OCI-LY7 (cell line): ENCODE measurements around the gene MEOX1. TPM values are rescaled to one million over a fixed set of nuclear protein-coding genes. Genes with fewer than 3 reads are reported as not detected.

Experiments used
- BruUV-seq: library from RNA; stranded (reverse); fragments of 400-500 nt; replicated peaks from 2 replicates; lab custom pipeline; 2021; lab: Mats Ljungman, UMichigan
- CTCF ChIA-PET: fragments of 300-600 bp; sonication (Branson Sonifier 250); formaldehyde crosslinking; loops from one replicate; lab custom pipeline; 2022; ENCODE audit warnings: antibody characterized with exemption; ENCODE audit not compliant: unreplicated experiment; lab: Charles Lee
- POLR2A ChIA-PET: fragments of 300-600 bp; sonication (Branson Sonifier 250); formaldehyde crosslinking; loops from one replicate; lab custom pipeline; 2022; ENCODE audit warnings: antibody characterized with exemption; lab: Charles Lee
- DNase-seq: peaks from one replicate; pipeline ENCODE4 v3.0.0-alpha.2; 2015; ENCODE audit warnings: low spot score
- H2AFZ ChIP-seq: fragments of 200-600 bp; sonication (generic), shearing (Covaris generic); 2 replicates; pipeline ENCODE4 v1.6.1; 2014; ENCODE audit warnings: mild to moderate bottlenecking, antibody characterized with exemption, low read length, moderate library complexity
- H3K27ac ChIP-seq: fragments of 200-600 bp; sonication (generic); 2 replicates; pipeline ENCODE4 v1.5.1; 2014; ENCODE audit warnings: mixed run types, low read depth, mild to moderate bottlenecking, moderate library complexity, low read length, inconsistent platforms; ENCODE audit not compliant: poor library complexity, severe bottlenecking
- H3K36me3 ChIP-seq: fragments of 200-600 bp; sonication (generic); 2 replicates; pipeline ENCODE4 v1.6.1; 2014; ENCODE audit warnings: mild to moderate bottlenecking, antibody characterized with exemption, low read length, moderate library complexity, mixed read lengths; ENCODE audit not compliant: insufficient read depth
- H3K4me1 ChIP-seq: fragments of 200-600 bp; sonication (generic); 2 replicates; pipeline ENCODE4 v1.5.1; 2014; ENCODE audit warnings: mild to moderate bottlenecking, low read length; ENCODE audit not compliant: insufficient read depth, poor library complexity, severe bottlenecking
- H3K4me2 ChIP-seq: fragments of 200-600 bp; sonication (generic); 2 replicates; pipeline ENCODE4 v1.6.1; 2014; ENCODE audit warnings: mild to moderate bottlenecking, low read length
- H3K4me3 ChIP-seq: fragments of 200-600 bp; sonication (generic); 2 replicates; pipeline ENCODE4 v1.5.1; 2014; ENCODE audit warnings: mild to moderate bottlenecking, low read depth, low read length; ENCODE audit not compliant: poor library complexity, severe bottlenecking
- H3K79me2 ChIP-seq: fragments of 200-600 bp; sonication (generic); 2 replicates; pipeline ENCODE4 v1.6.1; 2016; ENCODE audit warnings: low read depth, mild to moderate bottlenecking, low read length, moderate library complexity, mixed read lengths; ENCODE audit not compliant: insufficient read depth
- H3K9me2 ChIP-seq: fragments of 200-600 bp; sonication (generic); 2 replicates; pipeline ENCODE4 v1.6.1; 2016; ENCODE audit warnings: mild to moderate bottlenecking, low read length, mixed read lengths; ENCODE audit not compliant: insufficient read depth
- H3K9me3 ChIP-seq: fragments of 200-600 bp; sonication (generic); 2 replicates; pipeline ENCODE4 v1.6.1; 2014; ENCODE audit warnings: mild to moderate bottlenecking, mixed run types, low read length, mixed read lengths
- H4K20me1 ChIP-seq: fragments of 200-600 bp; sonication (generic); 2 replicates; pipeline ENCODE4 v1.6.1; 2014; ENCODE audit warnings: mild to moderate bottlenecking, antibody characterized with exemption, low read length, moderate library complexity, mixed read lengths; ENCODE audit not compliant: insufficient read depth
- CTCF ChIP-seq: fragments of 200-600 bp; sonication (generic); conservative IDR thresholded peaks from 2 replicates; pipeline ENCODE4 v1.5.1; 2014; ENCODE audit warnings: mild to moderate bottlenecking, antibody characterized with exemption, low read length, moderate library complexity, mixed read lengths
- EZH2phosphoT487 ChIP-seq: fragments of 200-600 bp; sonication (generic); IDR thresholded peaks from 2 replicates; pipeline ENCODE4 v1.6.1; 2018; ENCODE audit warnings: low read depth, borderline replicate concordance, mild to moderate bottlenecking, mixed run types, antibody characterized with exemption, low read length, moderate library complexity, mixed read lengths
- intact Hi-C: fragments of 100-400 bp; cut with micrococcal nuclease; formaldehyde crosslinking; loops from one replicate; pipeline ENCODE4 v1.10.0; 2022; ENCODE audit not compliant: unreplicated experiment
- total RNA-seq, 2 experiments: library from RNA; depleted of rRNA in 1 of 2; stranded (reverse); fragments of >200 nt in 1 of 2; shearing (Covaris generic) in 1 of 2; gene quantifications; 2 replicates each; pipeline ENCODE4 v1.2.3, GENCODE V29; 2014 to 2022

MEOX1 gene
- total RNA-seq, 2 experiments from 2014 or later, result not detected

- Histone ChIP-seq H3K36me3 (no peaks in the 10 kb centered on the region), H3K4me1 (no peaks in the 10 kb centered on the region), H2AFZ (no peak overlapping the region), H3K4me3 (no peak overlapping the region), H3K27ac (no peak overlapping the region), H3K79me2 (no peaks in the 10 kb centered on the region), H3K9me2 (no peaks in the 10 kb centered on the region), H4K20me1 (no peaks in the 10 kb centered on the region), H3K4me2 (no peak overlapping the region), H3K9me3 (no peaks in the 10 kb centered on the region)
- intact Hi-C loops, result no loop called here
- ChIA-PET CTCF (no interaction called here), POLR2A (no interaction called here)
- TF ChIP-seq CTCF (no peak), EZH2phosphoT487 (no peak)
- no peak for DNase-seq
- no TSS peak for BruUV-seq
Measured at GRCh38 chr17:43707184-43707583, 45.5 kb upstream of the MEOX1 start.

- no peak overlapping the region for H3K4me3 ChIP-seq
- no peaks in the 10 kb centered on the region for H3K4me1 ChIP-seq
- H3K9me2 ChIP-seq, result no peaks in the 10 kb centered on the region
- H3K9me3 ChIP-seq, result no peaks in the 10 kb centered on the region
- no peaks in the 10 kb centered on the region for H3K79me2 ChIP-seq
- no peak for DNase-seq
- H3K27ac ChIP-seq, result no peak overlapping the region
- intact Hi-C loops, result no loop called here
- TF ChIP-seq CTCF, result no peak
- no peak for TF ChIP-seq EZH2phosphoT487
- no peaks in the 10 kb centered on the region for H4K20me1 ChIP-seq
- ChIA-PET POLR2A (no interaction called here), CTCF (no interaction called here)
- H3K36me3 ChIP-seq, result no peaks in the 10 kb centered on the region
- no peak overlapping the region for H2AFZ ChIP-seq
- BruUV-seq, result no TSS peak
- no peak overlapping the region for H3K4me2 ChIP-seq
Measured at GRCh38 chr17:43706235-43706634, 44.5 kb upstream of the MEOX1 start.

- TF ChIP-seq EZH2phosphoT487 (no peak), CTCF (no peak)
- Histone ChIP-seq H3K4me3 (no peak overlapping the region), H2AFZ (no peak overlapping the region), H3K4me2 (no peak overlapping the region), H3K27ac (no peak overlapping the region), H3K79me2 (no peaks in the 10 kb centered on the region), H3K9me3 (no peaks in the 10 kb centered on the region), H3K36me3 (no peaks in the 10 kb centered on the region), H3K4me1 (no peaks in the 10 kb centered on the region), H4K20me1 (no peaks in the 10 kb centered on the region), H3K9me2 (no peaks in the 10 kb centered on the region)
- CTCF ChIA-PET, result no interaction called here
- POLR2A ChIA-PET, result no interaction called here
- intact Hi-C loops, result no loop called here
- DNase-seq, result no peak
- BruUV-seq, result no TSS peak
Measured at GRCh38 chr17:43703630-43704029, 41.9 kb upstream of the MEOX1 start.
